ENCODE results near the gene ADGRG7.
"Not testable (repeated sequence)": the region's sequence is repeated elsewhere in the genome, so short reads cannot be mapped to it uniquely, and the experiment has no call there.

Gene ADGRG7

GRCh38 chr3:100581650-100582049 lies 27.8 kb upstream of the ADGRG7 start:
- DNase-seq (ENCODE audit: low read depth) = no peak
- no peak for TF ChIP-seq CTCF (IDR thresholded peaks at IDR 0.05; ENCODE audit: control insufficient read depth, insufficient read depth, low read depth, low read length, missing control alignments)
- no peak overlapping the region for H3K4me3 ChIP-seq (ENCODE audit: control insufficient read depth, low read depth, low read length)

- DNase-seq (ENCODE audit: low read depth); H3K4me3 ChIP-seq (ENCODE audit: control insufficient read depth, low read depth, low read length): not testable (repeated sequence)
These were observed 27.2 kb upstream of the ADGRG7 start for GRCh38 chr3:100582157-100582556.

- no peak for TF ChIP-seq CTCF (IDR thresholded peaks at IDR 0.05; ENCODE audit: control insufficient read depth, insufficient read depth, low read depth, low read length, missing control alignments)
- no peak for DNase-seq (ENCODE audit: low read depth)
- H3K4me3 ChIP-seq (ENCODE audit: control insufficient read depth, low read depth, low read length) = no peak overlapping the region
These were observed 25.2 kb upstream of the ADGRG7 start for GRCh38 chr3:100584101-100584660.

- no peak for TF ChIP-seq CTCF (IDR thresholded peaks at IDR 0.05; ENCODE audit: control insufficient read depth, insufficient read depth, low read depth, low read length, missing control alignments)
- DNase-seq (ENCODE audit: low read depth) = no peak
These were observed 22.6 kb upstream of the ADGRG7 start for GRCh38 chr3:100586832-100587231.

GRCh38 chr3:100588251-100588650 lies 21.1 kb upstream of the ADGRG7 start:
- TF ChIP-seq CTCF (IDR thresholded peaks at IDR 0.05; ENCODE audit: control insufficient read depth, insufficient read depth, low read depth, low read length, missing control alignments) = no peak
- H3K4me3 ChIP-seq (ENCODE audit: control insufficient read depth, low read depth, low read length) = no peak overlapping the region
- DNase-seq (ENCODE audit: low read depth) = no peak

More at GRCh38 chr3:100586832-100587231, 22.6 kb upstream of the ADGRG7 start:
- H3K4me3 ChIP-seq (ENCODE audit: control insufficient read depth, low read depth, low read length) = no peak overlapping the region

- no peak overlapping the region for H3K4me3 ChIP-seq (ENCODE audit: control insufficient read depth, low read depth, low read length)
- DNase-seq (ENCODE audit: low read depth) = peak; percentile 47
- TF ChIP-seq CTCF (IDR thresholded peaks at IDR 0.05; ENCODE audit: control insufficient read depth, insufficient read depth, low read depth, low read length, missing control alignments) = peak; percentile 80
These were observed 19.1 kb upstream of the ADGRG7 start for GRCh38 chr3:100590114-100590839.

GRCh38 chr3:100590840-100591147 lies 18.6 kb upstream of the ADGRG7 start:
- no peak for TF ChIP-seq CTCF (IDR thresholded peaks at IDR 0.05; ENCODE audit: control insufficient read depth, insufficient read depth, low read depth, low read length, missing control alignments)
- DNase-seq (ENCODE audit: low read depth) = no peak

More at GRCh38 chr3:100590840-100591147, 18.6 kb upstream of the ADGRG7 start:
- H3K4me3 ChIP-seq (ENCODE audit: control insufficient read depth, low read depth, low read length) = no peak overlapping the region

All from AG09309 (cell line).